HG03097 (cell line): ENCODE results near the gene NPAS3.

ENCODE experiments used
- ATAC-seq: cut with Tn5 transposase; IDR thresholded peaks from one replicate; pipeline ENCODE4 v1.9.1; 2021; ENCODE audit not compliant: unreplicated experiment, low FRiP score

The NPAS3 gene

GRCh38 chr14:33528655-33529054 is 590.0 kb downstream of the NPAS3 start:
- no peak for ATAC-seq

GRCh38 chr14:33529787-33530757 is 591.4 kb downstream of the NPAS3 start:
- ATAC-seq, result no peak

GRCh38 chr14:33532553-33532952 is 593.9 kb downstream of the NPAS3 start:
- ATAC-seq, result no peak

- no peak for ATAC-seq
These were observed 595.4 kb downstream of the NPAS3 start for GRCh38 chr14:33534104-33534503.

GRCh38 chr14:33534632-33535031 is 596.0 kb downstream of the NPAS3 start:
- ATAC-seq, result no peak

GRCh38 chr14:33539918-33540357 is 601.3 kb downstream of the NPAS3 start:
- no peak for ATAC-seq

- ATAC-seq, result no peak
These were observed 602.5 kb downstream of the NPAS3 start for GRCh38 chr14:33541171-33541570.

GRCh38 chr14:33542338-33543287 is 603.9 kb downstream of the NPAS3 start:
- ATAC-seq, result no peak

- ATAC-seq, result no peak
These were observed 607.0 kb downstream of the NPAS3 start for GRCh38 chr14:33545696-33546095.

GRCh38 chr14:33548606-33549005 is 609.9 kb downstream of the NPAS3 start:
- no peak for ATAC-seq

- no peak for ATAC-seq
These were observed 613.3 kb downstream of the NPAS3 start for GRCh38 chr14:33551963-33552362.

GRCh38 chr14:33553706-33554278 is 615.1 kb downstream of the NPAS3 start:
- no peak for ATAC-seq

- ATAC-seq, result no peak
These were observed 616.3 kb downstream of the NPAS3 start for GRCh38 chr14:33554988-33555387.

GRCh38 chr14:33555710-33556350 is 617.2 kb downstream of the NPAS3 start:
- no peak for ATAC-seq

- ATAC-seq, result no peak
These were observed 617.9 kb downstream of the NPAS3 start for GRCh38 chr14:33556382-33557121.

- ATAC-seq, result no peak
These were observed 622.2 kb downstream of the NPAS3 start for GRCh38 chr14:33560718-33561431.

GRCh38 chr14:33561488-33562175 is 623.0 kb downstream of the NPAS3 start:
- ATAC-seq, result no peak

GRCh38 chr14:33563191-33563900 is 624.7 kb downstream of the NPAS3 start:
- ATAC-seq, result no peak
